ENCODE data around the gene PPP6R2. TPM values are rescaled to one million over a fixed set of nuclear protein-coding genes. Genes with fewer than 3 reads are reported as not detected.

PPP6R2 gene, protein sequence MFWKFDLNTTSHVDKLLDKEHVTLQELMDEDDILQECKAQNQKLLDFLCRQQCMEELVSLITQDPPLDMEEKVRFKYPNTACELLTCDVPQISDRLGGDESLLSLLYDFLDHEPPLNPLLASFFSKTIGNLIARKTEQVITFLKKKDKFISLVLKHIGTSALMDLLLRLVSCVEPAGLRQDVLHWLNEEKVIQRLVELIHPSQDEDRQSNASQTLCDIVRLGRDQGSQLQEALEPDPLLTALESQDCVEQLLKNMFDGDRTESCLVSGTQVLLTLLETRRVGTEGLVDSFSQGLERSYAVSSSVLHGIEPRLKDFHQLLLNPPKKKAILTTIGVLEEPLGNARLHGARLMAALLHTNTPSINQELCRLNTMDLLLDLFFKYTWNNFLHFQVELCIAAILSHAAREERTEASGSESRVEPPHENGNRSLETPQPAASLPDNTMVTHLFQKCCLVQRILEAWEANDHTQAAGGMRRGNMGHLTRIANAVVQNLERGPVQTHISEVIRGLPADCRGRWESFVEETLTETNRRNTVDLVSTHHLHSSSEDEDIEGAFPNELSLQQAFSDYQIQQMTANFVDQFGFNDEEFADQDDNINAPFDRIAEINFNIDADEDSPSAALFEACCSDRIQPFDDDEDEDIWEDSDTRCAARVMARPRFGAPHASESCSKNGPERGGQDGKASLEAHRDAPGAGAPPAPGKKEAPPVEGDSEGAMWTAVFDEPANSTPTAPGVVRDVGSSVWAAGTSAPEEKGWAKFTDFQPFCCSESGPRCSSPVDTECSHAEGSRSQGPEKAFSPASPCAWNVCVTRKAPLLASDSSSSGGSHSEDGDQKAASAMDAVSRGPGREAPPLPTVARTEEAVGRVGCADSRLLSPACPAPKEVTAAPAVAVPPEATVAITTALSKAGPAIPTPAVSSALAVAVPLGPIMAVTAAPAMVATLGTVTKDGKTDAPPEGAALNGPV
- 41.2 and 42.6 TPM in 2 replicates for total RNA-seq (2021)
- long read RNA-seq, full-length matches to known transcripts = 132 of 240 reads
- long read RNA-seq, partial matches to known transcripts = 22 of 240 reads
- long read RNA-seq, other reads (novel, unspliced or antisense) = 86 of 240 reads

DNA sequence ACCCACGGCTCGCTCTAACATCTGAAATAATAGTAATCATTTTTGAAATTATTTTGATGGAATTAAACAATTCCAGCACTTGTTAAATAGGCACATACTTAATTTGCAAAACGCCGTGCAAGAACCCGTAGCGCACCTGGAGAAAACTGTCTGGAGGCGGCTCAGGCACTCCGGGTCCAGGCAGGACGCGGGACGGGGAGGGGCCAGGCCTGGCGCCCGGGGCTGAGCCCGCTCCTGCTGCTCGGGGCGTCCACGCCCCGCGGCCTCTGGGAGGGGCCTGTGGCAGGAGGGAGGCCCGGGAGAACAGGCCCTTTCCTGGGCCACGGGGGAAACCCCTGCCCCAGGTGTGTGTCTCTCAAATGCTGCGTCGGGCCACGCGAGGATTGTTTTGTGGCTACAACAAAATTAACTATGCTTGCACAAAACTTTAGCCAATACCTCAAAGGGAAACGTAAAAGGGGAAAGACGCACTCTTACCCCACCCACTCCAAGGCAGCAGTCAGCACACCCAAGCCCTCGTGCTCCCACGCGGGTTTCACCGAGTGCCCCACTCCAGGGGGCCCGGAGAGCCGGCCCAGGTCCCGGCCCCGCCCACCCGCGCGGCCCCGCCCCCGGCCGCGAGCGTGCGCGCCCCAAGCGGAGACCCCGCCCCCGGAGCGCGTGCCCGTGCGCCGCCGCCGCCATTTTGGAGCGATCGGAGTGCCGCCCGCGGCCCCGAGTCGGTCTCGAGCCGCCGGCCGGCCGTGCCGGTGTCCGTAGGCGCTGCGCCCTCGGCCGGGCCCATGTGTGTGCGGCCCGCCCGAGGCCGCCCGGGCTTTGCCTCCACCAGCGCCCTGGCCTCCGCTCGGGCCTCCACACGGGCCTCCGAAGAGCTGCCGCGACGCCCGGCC, at the start of gene PPP6R2:
TSS of gene PPP6R2 (plus strand) at position 677 of the 890 bp plus-strand sequence. CDS start 50,582 bp downstream, outside the sequence.
- H3K23me2 ChIP-seq (ENCODE audit: insufficient read length, low read depth, low read length, poor library complexity, severe bottlenecking) = peaks cover 9% of the 10 kb centered on the region
- no peak within 1 kb of the TSS for H2BK20ac ChIP-seq (ENCODE audit: low read depth, low read length, poor library complexity, severe bottlenecking)
- H2AFZ ChIP-seq (ENCODE audit: low read length) = peak within 1 kb of the TSS; percentile 82
- Mint-ChIP-seq H3K4me1 (0 out of 4 replicates have a peak, but pooled peaks cover 0 to 4% of the 10 kb centered on the region in 2 experiments), H3K9me3 (no peaks in the 10 kb centered on the region), H3K36me3 (ENCODE audit: insufficient read depth in 1 of 3, low read depth in 3 of 3) (peaks cover 0 to 2% (median 0%) of the 10 kb centered on the region in 3 experiments; a peak in 1 of 7 replicates), H3K27ac (0 out of 7 replicates have a peak within 1 kb of the TSS, but pooled peaks of 1 of the 3 experiments have one; percentile 70), H3K4me3 (peak within 1 kb of the TSS; percentile 65 to 82), H3K27me3 (ENCODE audit: low read depth) (no peaks in the 10 kb centered on the region; the same call in none of the 2 replicates)
- H3K4me1 ChIP-seq (ENCODE audit: insufficient read depth, low read length) = no peaks in the 10 kb centered on the region
- H2AK5ac ChIP-seq (ENCODE audit: insufficient read length, low read length) = no peak within 1 kb of the TSS
- no peak within 1 kb of the TSS for H3T11ph ChIP-seq (ENCODE audit: low read length)
- H2BK5ac ChIP-seq (ENCODE audit: insufficient read length, low read length) = no peak within 1 kb of the TSS
- H3K4me2 ChIP-seq (ENCODE audit: insufficient read depth, insufficient read length, low read length) = peak within 1 kb of the TSS; percentile 85
- H3K23ac ChIP-seq (ENCODE audit: insufficient read length, low read depth, low read length) = no peak within 1 kb of the TSS
- no peak within 1 kb of the TSS for H3K18ac ChIP-seq (ENCODE audit: insufficient read length, low read depth, low read length)
- no peak within 1 kb of the TSS for H2BK120ac ChIP-seq (ENCODE audit: low read depth, low read length, poor library complexity, severe bottlenecking)
- no peaks in the 10 kb centered on the region for H3K9me3 ChIP-seq (ENCODE audit: control insufficient read depth, low read depth, low read length)
- H2BK12ac ChIP-seq (ENCODE audit: insufficient read length, low read depth, low read length) = no peak within 1 kb of the TSS
- no peak within 1 kb of the TSS for H3K27ac ChIP-seq (ENCODE audit: insufficient read length, low read depth, low read length)
- H3K79me1 ChIP-seq (ENCODE audit: insufficient read depth, low read depth, low read length, poor library complexity, severe bottlenecking) = peaks cover 4% of the 10 kb centered on the region
- H4K5ac ChIP-seq (ENCODE audit: insufficient read length, low read depth, low read length) = no peak within 1 kb of the TSS
- H4K20me1 ChIP-seq (ENCODE audit: control insufficient read depth, insufficient read depth, insufficient read length) = peaks cover 3% of the 10 kb centered on the region
- H4K8ac ChIP-seq (replicated peaks; ENCODE audit: insufficient read length, low read depth, low read length) = no peak within 1 kb of the TSS
- no peak within 1 kb of the TSS for H2BK15ac ChIP-seq (ENCODE audit: low read depth, low read length)
- no peak within 1 kb of the TSS for H3K9ac ChIP-seq (ENCODE audit: extremely low read depth, insufficient read length, low read length)
- H3K79me2 ChIP-seq (ENCODE audit: insufficient read depth, low read length) = no peaks in the 10 kb centered on the region
- no peak within 1 kb of the TSS for H3K4ac ChIP-seq (ENCODE audit: low read depth, low read length)
- H4K91ac ChIP-seq (ENCODE audit: insufficient read length, low read depth, low read length) = no peak within 1 kb of the TSS
- no CpG with 5 or more reads among the region's 87 CpGs for WGBS (ENCODE audit: extremely low coverage, insufficient read length, low lambda C conversion rate)
- TF ChIP-seq, protein P1, sequence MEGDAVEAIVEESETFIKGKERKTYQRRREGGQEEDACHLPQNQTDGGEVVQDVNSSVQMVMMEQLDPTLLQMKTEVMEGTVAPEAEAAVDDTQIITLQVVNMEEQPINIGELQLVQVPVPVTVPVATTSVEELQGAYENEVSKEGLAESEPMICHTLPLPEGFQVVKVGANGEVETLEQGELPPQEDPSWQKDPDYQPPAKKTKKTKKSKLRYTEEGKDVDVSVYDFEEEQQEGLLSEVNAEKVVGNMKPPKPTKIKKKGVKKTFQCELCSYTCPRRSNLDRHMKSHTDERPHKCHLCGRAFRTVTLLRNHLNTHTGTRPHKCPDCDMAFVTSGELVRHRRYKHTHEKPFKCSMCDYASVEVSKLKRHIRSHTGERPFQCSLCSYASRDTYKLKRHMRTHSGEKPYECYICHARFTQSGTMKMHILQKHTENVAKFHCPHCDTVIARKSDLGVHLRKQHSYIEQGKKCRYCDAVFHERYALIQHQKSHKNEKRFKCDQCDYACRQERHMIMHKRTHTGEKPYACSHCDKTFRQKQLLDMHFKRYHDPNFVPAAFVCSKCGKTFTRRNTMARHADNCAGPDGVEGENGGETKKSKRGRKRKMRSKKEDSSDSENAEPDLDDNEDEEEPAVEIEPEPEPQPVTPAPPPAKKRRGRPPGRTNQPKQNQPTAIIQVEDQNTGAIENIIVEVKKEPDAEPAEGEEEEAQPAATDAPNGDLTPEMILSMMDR (conservative IDR thresholded peaks at IDR 0.05) = no peak; the same call in 2 of the 3 replicates
- H3K14ac ChIP-seq (ENCODE audit: insufficient read depth, low read length) = no peak within 1 kb of the TSS
- peak; percentile 78 for DNase-seq
- H3K27me3 ChIP-seq (ENCODE audit: insufficient read depth, low read length) = no peaks in the 10 kb centered on the region
- H3K56ac ChIP-seq (ENCODE audit: insufficient read length, low read depth, low read length) = no peak within 1 kb of the TSS

Data from H9 (cell line).